Measurements from ENCODE around the gene TIMM22. TPM values are rescaled to one million over a fixed set of nuclear protein-coding genes. Genes with fewer than 3 reads are reported as not detected.

TIMM22 gene
- polyA plus RNA-seq, 1 experiment, result 17.7 TPM

DNA sequence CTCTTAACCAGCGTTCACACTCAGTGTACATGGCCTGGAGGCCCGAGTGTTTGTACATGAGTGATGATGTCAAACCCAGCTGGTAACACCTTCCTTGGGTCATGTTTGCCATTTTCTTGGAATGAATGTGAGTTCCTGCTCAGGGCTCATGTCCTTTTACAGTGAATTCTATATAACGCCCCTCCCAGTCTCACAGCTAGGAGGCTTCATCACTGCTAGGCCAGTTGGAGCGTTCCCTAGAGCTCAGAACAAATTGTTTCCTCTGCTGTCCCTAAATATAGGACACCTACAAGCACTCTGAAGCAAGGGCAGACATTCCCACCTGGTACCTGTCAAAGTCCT is 5.5 kb downstream of the TIMM22 start:
- H3K27me3 ChIP-seq (ENCODE audit: control insufficient read depth, insufficient read depth, low read length), result no peaks in the 10 kb centered on the region
- no peak for DNase-seq (ENCODE audit: low read depth, low spot score)
- H3K9me3 ChIP-seq (ENCODE audit: control insufficient read depth, insufficient read depth, low read length), result peaks cover 3% of the 10 kb centered on the region; the same call in 1 of the 2 replicates
- H3K4me3 ChIP-seq (ENCODE audit: low read depth, low read length), result no peak overlapping the region; the same call in 1 of the 2 replicates
- peak overlapping the region; percentile 92 for H3K27ac ChIP-seq (ENCODE audit: low read depth, low read length)
- ChIA-PET CTCF (interaction anchor here (0.9 to 10.3 kb wide), 2 partner anchors 54 to 185 kb away, joined by 3 to 141 read pairs; no protein-coding TSS in a partner anchor), POLR2A (interaction anchor here (0.8 to 2.5 kb wide), 4 partner anchors 26 to 54 kb away, joined by 3 to 11 read pairs (median 8); no protein-coding TSS in a partner anchor)
- TF ChIP-seq, protein P1, sequence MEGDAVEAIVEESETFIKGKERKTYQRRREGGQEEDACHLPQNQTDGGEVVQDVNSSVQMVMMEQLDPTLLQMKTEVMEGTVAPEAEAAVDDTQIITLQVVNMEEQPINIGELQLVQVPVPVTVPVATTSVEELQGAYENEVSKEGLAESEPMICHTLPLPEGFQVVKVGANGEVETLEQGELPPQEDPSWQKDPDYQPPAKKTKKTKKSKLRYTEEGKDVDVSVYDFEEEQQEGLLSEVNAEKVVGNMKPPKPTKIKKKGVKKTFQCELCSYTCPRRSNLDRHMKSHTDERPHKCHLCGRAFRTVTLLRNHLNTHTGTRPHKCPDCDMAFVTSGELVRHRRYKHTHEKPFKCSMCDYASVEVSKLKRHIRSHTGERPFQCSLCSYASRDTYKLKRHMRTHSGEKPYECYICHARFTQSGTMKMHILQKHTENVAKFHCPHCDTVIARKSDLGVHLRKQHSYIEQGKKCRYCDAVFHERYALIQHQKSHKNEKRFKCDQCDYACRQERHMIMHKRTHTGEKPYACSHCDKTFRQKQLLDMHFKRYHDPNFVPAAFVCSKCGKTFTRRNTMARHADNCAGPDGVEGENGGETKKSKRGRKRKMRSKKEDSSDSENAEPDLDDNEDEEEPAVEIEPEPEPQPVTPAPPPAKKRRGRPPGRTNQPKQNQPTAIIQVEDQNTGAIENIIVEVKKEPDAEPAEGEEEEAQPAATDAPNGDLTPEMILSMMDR (IDR thresholded peaks at IDR 0.05; ENCODE audit: low read depth, low read length), result peak; percentile 19; the same call in 1 of the 2 replicates

DNA sequence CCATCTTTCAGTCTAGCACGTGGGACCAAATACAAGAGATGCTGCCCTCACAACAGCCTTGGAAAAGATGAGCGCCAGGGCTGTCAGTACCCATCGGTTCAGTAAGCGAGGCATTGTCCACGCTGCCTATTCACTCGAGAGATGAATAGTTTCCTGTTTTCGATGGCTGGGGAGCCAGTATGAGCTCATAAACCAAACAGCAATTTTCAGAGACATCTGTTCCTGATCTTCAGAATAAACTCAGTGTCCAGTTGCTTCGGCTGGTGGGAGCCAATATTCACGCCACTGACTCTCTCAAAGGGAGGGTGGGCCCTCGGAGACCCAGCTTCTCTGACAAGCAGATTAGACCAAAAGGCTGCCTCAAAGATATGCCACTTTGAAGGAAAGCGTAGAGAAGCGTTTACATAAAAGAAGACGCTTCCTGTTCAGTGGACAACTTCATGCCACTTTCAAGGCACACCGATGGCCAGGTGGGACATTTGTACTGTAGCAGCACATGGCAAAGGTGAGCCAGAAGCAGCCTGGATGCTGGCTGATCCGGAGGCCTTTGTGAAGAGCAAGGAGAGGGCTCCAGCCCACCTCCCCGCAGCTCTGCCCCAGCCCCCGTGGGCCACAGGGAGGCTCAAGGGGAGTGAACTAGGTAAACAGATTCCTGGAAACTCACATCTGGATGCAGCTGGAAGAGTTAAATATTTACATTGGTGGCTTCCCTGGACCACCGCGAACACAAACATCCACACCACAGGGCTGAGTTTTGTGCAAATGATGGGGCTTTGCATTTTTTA is 6.0 kb downstream of the TIMM22 start:
- TF ChIP-seq, protein P1 (IDR thresholded peaks at IDR 0.05; ENCODE audit: low read depth, low read length), result no peak
- POLR2A ChIA-PET, result interaction anchor here (0.8 to 2.5 kb wide), 4 partner anchors 26 to 53 kb away, joined by 3 to 11 read pairs (median 8); no protein-coding TSS in a partner anchor
- CTCF ChIA-PET, result interaction anchor here (0.6 to 10.3 kb wide), 3 partner anchors 54 to 241 kb away, joined by 3 to 141 read pairs (median 3); no protein-coding TSS in a partner anchor

DNA sequence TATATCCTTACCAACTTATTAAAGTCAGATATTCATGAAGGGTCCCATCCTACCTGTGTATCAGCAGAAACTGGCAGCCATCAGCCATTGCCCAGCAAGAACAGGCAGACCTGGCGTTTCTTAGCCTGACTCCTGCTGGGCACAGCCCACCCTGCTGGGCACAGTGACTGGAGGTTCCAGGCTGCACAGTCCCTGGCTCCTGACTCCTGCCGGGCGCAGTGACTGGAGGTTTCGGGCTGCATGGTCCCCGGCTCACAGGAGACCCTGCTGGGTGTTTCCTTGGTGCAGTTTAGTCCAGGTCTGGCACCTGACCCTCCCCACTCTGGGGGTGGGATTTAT is 6.7 kb downstream of the TIMM22 start:
- ChIA-PET POLR2A (interaction anchor here (1.6 to 2.5 kb wide), 2 partner anchors 44 to 52 kb away, joined by 10 to 11 read pairs; no protein-coding TSS in a partner anchor), CTCF (interaction anchor here (10.3 kb wide), 1 partner anchor 53 kb away, joined by 141 read pairs; no protein-coding TSS in a partner anchor)

More for the DNA sequence above, 6.0 kb downstream of the TIMM22 start:
- no peaks in the 10 kb centered on the region for H3K27me3 ChIP-seq (ENCODE audit: control insufficient read depth, insufficient read depth, low read length)
- H3K4me3 ChIP-seq (ENCODE audit: low read depth, low read length), result no peak overlapping the region; the same call in 1 of the 2 replicates
- H3K9me3 ChIP-seq (ENCODE audit: control insufficient read depth, insufficient read depth, low read length), result peaks cover 3% of the 10 kb centered on the region; the same call in 1 of the 2 replicates
- DNase-seq (ENCODE audit: low read depth, low spot score), result peak; percentile 75
- H3K27ac ChIP-seq (ENCODE audit: low read depth, low read length), result peak overlapping the region; percentile 92

DNA sequence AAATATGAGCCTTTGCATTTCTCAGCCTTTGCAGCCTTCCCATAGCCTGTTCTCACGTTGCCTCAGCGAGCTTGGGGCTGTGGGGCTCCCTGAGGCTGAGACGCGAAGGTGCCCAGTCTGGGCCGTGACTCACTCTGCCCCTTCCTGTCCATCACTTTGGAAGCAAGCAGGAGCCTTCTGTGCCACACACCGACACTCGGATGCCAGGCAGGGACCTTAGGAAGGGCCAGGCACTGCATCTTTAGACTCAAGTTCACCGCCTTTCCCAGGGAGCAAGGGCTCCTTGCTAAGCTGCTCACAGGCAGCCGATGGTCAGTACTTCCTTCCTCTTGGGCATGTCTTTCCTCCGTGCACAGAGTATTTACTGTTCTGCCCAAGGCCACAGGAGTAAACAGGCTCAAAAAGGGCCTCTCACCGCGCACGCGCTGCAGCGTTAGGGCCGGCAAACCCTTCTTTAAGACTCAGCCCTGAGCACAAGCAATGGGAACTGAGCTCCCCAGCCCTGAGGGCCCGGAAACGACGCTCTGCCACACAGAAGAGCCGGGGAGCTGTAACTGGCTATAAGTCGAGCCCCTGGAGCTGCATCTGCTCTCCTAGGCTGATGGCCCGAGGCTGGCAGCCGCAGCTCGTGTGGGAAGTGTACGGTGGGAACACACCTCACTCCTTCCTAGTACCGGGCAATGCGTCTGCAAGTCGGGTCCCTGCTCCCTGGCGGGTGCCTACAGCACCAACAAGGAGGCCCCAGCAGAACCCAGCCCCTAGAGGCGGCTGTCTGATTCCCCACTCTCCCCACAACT is 7.2 kb downstream of the TIMM22 start:
- POLR2A ChIA-PET, result no interaction called here
- Histone ChIP-seq H3K27me3 (ENCODE audit: control insufficient read depth, insufficient read depth, low read length) (no peaks in the 10 kb centered on the region), H3K4me3 (ENCODE audit: low read depth, low read length) (no peak overlapping the region), H3K27ac (ENCODE audit: low read depth, low read length) (peak overlapping the region; percentile 70), H3K9me3 (ENCODE audit: control insufficient read depth, insufficient read depth, low read length) (peaks cover 3% of the 10 kb centered on the region; the same call in 1 of the 2 replicates)
- TF ChIP-seq, protein P1 (IDR thresholded peaks at IDR 0.05; ENCODE audit: low read depth, low read length), result no peak
- no peak for DNase-seq (ENCODE audit: low read depth, low spot score)
- CTCF ChIA-PET, result interaction anchor here (10.3 kb wide), 1 partner anchor 52 kb away, joined by 141 read pairs; no protein-coding TSS in a partner anchor

More for the DNA sequence above, 6.7 kb downstream of the TIMM22 start:
- Histone ChIP-seq H3K9me3 (ENCODE audit: control insufficient read depth, insufficient read depth, low read length) (peaks cover 3% of the 10 kb centered on the region; the same call in 1 of the 2 replicates), H3K27ac (ENCODE audit: low read depth, low read length) (peak overlapping the region; percentile 70), H3K4me3 (ENCODE audit: low read depth, low read length) (0 out of 2 replicates have a peak overlapping the region, but pooled peaks have one; percentile 2), H3K27me3 (ENCODE audit: control insufficient read depth, insufficient read depth, low read length) (no peaks in the 10 kb centered on the region)
- DNase-seq (ENCODE audit: low read depth, low spot score), result no peak
- TF ChIP-seq, protein P1 (IDR thresholded peaks at IDR 0.05; ENCODE audit: low read depth, low read length), result no peak
